Nephron progenitor cell (in vitro differentiated cells): ENCODE results near the gene MCF2L.
"Not testable (repeated sequence)": the region's sequence is repeated elsewhere in the genome, so short reads cannot be mapped to it uniquely, and the experiment has no call there.

Experiments
- DNase-seq: peaks from one replicate; pipeline ENCODE4 v3.0.0; 2021
- H3K27ac Mint-ChIP-seq: 2 replicates; pipeline ENCODE4 v1.8.0; 2021; ENCODE audit warnings: mild to moderate bottlenecking, moderate library complexity, mixed read lengths
- H3K27me3 Mint-ChIP-seq: 2 replicates; pipeline ENCODE4 v1.8.0; 2021; ENCODE audit warnings: mild to moderate bottlenecking, low read depth, mixed read lengths; ENCODE audit not compliant: poor library complexity
- H3K36me3 Mint-ChIP-seq: 2 replicates; pipeline ENCODE4 v1.8.0; 2021; ENCODE audit warnings: low read depth, mixed read lengths
- H3K4me1 Mint-ChIP-seq: 2 replicates; pipeline ENCODE4 v1.8.0; 2021; ENCODE audit warnings: mixed read lengths
- H3K4me3 Mint-ChIP-seq: 2 replicates; pipeline ENCODE4 v1.8.0; 2021; ENCODE audit warnings: mild to moderate bottlenecking, moderate library complexity, mixed read lengths
- H3K9me3 Mint-ChIP-seq: 2 replicates; pipeline ENCODE4 v1.8.0; 2021; ENCODE audit warnings: mild to moderate bottlenecking, moderate library complexity, mixed read lengths
- CTCF ChIP-seq: fragments of 200-600 bp; sonication (generic); IDR thresholded peaks from 2 replicates; pipeline ENCODE4 v1.5.0; 2021; ENCODE audit warnings: antibody characterized with exemption

Gene MCF2L

GRCh38 chr13:113097651-113098050 lies 128.6 kb downstream of the MCF2L start:
- no peak for DNase-seq
- Mint-ChIP-seq H3K4me1 (peaks cover 3% of the 10 kb centered on the region), H3K27ac (no peak overlapping the region), H3K36me3 (peaks cover 7% of the 10 kb centered on the region), H3K9me3 (no peaks in the 10 kb centered on the region), H3K4me3 (no peak overlapping the region), H3K27me3 (peaks cover 11% of the 10 kb centered on the region)
- TF ChIP-seq CTCF = no peak

- peaks cover 7% of the 10 kb centered on the region for H3K36me3 Mint-ChIP-seq
- H3K4me1 Mint-ChIP-seq = peaks cover 3% of the 10 kb centered on the region
- H3K27me3 Mint-ChIP-seq = peaks cover 11% of the 10 kb centered on the region
- no peaks in the 10 kb centered on the region for H3K9me3 Mint-ChIP-seq
- H3K4me3 Mint-ChIP-seq = no peak overlapping the region
- no peak overlapping the region for H3K27ac Mint-ChIP-seq
- no peak for TF ChIP-seq CTCF
- no peak for DNase-seq
These were observed 129.2 kb downstream of the MCF2L start for GRCh38 chr13:113098162-113098732.

DNA sequence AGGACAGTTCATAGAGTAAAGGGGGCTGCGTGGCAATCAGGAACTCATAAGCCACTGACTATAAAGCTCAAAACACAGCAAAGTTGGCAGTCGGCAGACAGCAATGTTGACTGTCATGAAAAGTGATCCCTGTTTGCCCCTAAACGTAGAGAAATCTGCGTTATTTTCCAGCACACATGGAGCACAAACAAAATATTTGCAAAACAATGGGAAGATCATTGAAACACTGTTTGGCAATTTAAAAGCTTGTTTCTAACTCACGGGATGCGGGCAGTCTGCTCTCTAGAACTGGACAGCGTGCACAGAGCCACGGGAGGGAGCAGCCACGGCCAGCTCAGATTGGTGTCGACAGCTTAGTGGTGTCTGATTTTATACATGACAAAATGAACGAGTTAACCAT lies 130.1 kb downstream of the MCF2L start:
- Mint-ChIP-seq H3K27me3 (peaks cover 11% of the 10 kb centered on the region), H3K4me3 (no peak overlapping the region), H3K36me3 (peaks cover 7% of the 10 kb centered on the region), H3K4me1 (peaks cover 1% of the 10 kb centered on the region), H3K9me3 (no peaks in the 10 kb centered on the region), H3K27ac (no peak overlapping the region)
- no peak for DNase-seq
- no peak for TF ChIP-seq CTCF

DNA sequence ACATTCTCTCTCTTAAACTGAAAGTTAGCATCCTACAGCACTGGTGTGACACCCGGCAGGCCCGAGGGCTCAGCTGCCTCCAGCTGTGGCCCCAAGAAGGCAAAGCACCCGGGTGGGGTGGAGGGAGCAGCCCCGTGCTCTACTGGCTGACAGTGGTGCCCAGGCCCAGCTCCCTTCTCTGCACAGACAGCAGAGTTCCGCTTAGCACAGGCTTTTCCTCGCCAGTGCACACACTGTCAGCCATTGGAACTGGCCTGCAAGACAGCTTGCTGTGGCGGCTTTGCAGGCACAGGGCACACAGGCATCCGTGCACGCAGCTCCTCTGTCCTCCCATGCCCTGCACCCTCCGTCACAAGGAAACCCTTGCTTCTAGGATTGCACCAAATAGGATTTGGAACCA lies 133.3 kb downstream of the MCF2L start:
- not testable (repeated sequence) for H3K36me3 Mint-ChIP-seq
- peaks cover 16% of the 10 kb centered on the region for H3K27me3 Mint-ChIP-seq

DNA sequence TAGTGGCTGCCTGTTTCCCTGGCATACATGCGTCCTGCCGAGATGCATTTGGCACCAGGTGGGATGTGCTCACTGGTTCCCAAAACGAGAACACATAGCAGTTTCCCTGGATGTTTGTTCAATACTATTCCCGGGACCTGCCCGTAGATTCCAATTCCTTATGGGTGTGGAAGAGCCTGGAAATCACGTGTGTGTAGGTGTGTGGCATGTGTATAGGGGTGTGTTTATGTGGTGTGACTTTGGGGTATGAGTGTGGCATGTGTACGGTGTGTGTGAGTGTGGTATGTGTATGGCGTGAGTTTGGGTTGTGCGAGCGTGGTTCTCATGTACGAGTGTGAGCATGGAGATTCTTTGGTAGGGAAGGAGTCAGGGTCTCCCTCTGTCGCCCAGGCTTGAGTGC lies 133.7 kb downstream of the MCF2L start:
- H3K36me3 Mint-ChIP-seq = peaks cover 7% of the 10 kb centered on the region
- H3K9me3 Mint-ChIP-seq = no peaks in the 10 kb centered on the region
- TF ChIP-seq CTCF = no peak
- DNase-seq = no peak
- no peak overlapping the region for H3K4me3 Mint-ChIP-seq
- H3K27ac Mint-ChIP-seq = no peak overlapping the region
- H3K27me3 Mint-ChIP-seq = peaks cover 16% of the 10 kb centered on the region
- peaks cover 11% of the 10 kb centered on the region for H3K4me1 Mint-ChIP-seq

More for the DNA sequence above, 133.3 kb downstream of the MCF2L start:
- H3K4me3 Mint-ChIP-seq, DNase-seq, H3K27ac Mint-ChIP-seq, H3K9me3 Mint-ChIP-seq: not testable (repeated sequence)
- peaks cover 11% of the 10 kb centered on the region for H3K4me1 Mint-ChIP-seq

DNA sequence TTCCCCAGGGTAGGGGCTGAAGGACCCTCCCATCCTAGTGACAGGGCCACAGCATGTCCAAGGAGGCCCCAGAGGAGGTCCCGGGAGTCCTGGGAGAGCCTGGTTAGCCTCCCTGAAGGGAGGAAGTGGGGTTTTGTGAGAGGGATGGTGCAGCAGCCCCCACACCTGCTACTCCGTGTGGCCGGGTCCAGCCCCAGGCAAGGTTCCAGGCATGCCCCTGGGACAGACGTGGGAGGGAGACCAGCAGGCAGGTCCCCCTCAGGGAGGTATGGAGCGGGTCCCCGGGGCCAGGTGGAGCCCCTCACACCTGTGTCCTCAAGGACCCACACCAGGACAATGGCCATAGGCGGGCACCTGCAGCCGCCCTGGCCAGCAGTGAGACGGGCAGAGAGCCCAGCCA lies 134.6 kb downstream of the MCF2L start:
- no peak for TF ChIP-seq CTCF
- peaks cover 11% of the 10 kb centered on the region for H3K4me1 Mint-ChIP-seq
- peaks cover 16% of the 10 kb centered on the region for H3K27me3 Mint-ChIP-seq
- no peak overlapping the region for H3K27ac Mint-ChIP-seq
- DNase-seq = no peak
- H3K36me3 Mint-ChIP-seq = peaks cover under 1% of the 10 kb centered on the region
- no peak overlapping the region for H3K4me3 Mint-ChIP-seq
- H3K9me3 Mint-ChIP-seq = no peaks in the 10 kb centered on the region
